HG03571 (cell line): ENCODE measurements around the gene KASH5.
"Not testable (repeated sequence)": the region's sequence is repeated elsewhere in the genome, so short reads cannot be mapped to it uniquely, and the experiment has no call there.

Source experiments
- ATAC-seq: cut with Tn5 transposase; IDR thresholded peaks from one replicate; pipeline ENCODE4 v1.9.1; 2021; ENCODE audit not compliant: unreplicated experiment

The KASH5 gene

GRCh38 chr19:49361438-49362047 lies 26.5 kb upstream of the KASH5 start:
- no peak for ATAC-seq

DNA sequence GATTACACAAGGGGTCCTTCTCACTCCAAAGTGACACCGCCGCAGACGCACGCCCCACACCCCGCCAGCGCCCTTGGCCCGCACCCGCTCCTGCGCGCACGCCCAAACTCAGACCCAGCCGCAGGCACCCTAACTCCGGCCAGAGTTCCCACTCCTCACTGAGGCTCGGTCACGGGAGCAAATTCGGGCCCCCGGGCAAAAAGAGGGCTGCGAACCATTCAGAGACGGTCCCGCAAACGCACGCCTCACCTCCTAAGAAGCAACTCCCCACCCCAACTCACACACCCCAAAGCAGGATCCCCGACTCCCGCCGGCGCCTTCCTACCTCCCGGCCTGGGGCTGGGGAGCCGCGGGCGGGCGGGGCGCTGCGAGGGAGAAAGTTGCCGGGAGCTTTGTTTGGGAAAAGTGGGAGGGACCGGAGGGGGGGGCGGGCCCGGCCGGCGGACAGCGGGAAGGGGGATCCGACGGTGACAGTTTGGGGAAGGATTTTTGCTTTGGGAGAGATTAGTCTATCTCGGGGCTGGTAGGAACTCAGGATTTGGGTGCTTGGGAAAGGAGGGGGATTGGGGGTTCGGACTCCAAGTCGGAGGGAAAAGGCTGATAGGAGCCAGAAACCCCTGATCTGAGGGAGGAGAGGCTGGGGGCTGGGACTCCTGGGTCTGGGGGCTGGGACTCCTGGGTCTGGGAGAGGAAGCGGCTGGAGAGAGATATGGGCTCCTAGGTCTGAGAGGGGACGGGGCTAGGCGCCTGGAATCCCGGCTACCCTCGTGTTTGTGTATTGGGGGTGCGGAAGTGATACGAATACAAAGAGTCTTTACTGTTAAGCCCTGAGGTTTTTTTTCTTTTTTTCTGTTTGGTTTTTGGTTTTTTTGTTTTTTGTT lies 25.8 kb upstream of the KASH5 start, which contains the start of gene TEAD2:
TSS of gene TEAD2 (minus strand) at position 369 of the 881 bp plus-strand sequence. CDS start 2,341 bp downstream, outside the sequence.
- ATAC-seq = no peak

DNA sequence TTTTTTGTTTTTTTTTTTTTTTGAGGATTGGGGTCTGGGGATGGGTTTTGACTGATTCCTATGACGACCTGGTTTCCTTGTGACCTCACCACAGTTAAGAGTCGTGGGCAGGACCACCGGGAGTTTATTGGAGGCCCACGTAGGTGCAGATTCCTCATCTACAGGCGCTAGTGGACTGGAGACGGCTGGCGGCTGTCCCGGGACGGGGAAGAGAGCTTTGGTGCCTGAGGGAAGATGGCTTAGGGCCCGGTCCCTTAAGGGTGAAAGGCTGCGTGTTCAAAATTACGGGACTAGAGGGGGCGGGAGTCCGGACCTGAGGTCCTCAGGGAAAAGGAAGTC lies 25.2 kb upstream of the KASH5 start:
- ATAC-seq = no peak

DNA sequence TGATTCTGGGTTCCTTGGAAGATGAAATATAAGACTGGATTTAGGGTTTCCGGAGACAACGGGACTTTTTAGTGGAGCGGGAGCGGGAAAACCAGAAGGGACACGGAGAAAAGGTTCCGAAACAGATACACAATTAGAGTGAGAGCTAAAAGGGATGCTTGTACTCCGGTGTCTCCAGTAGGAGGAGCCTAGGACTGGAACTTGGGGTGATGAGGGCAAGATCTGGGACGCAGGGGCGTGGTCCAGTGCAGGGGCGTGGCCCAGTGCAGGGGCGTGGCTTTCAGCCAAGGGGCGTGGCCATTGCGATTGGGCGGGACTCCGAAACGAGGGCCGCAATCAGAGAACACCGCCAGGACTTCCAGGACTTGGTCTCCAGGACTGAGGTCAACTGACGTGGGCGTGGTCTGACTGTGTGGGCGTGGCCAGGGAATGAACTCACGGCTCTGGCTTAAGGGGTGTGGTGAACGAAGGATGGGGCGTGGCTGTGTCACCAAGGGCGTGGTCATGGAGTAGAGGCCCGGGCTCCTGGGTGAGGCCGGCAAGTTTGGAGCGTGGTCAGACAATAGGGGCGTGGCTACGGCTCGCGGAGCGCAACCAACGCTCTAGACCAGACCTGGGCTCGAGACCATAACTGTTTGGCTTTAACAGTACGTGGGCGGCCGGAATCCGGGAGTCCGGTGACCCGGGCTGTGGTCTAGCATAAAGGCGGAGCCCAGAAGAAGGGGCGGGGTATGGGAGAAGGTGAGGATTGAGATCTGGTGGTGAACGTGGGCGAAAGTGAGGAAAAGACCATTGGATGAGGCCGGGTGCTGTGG lies 24.6 kb upstream of the KASH5 start, which contains the start of gene DKKL1:
TSS of gene DKKL1 (plus strand) at position 610 of the 815 bp plus-strand sequence. CDS start at position 732, 122 bp downstream.
- no peak for ATAC-seq

GRCh38 chr19:49364083-49364737 lies 23.8 kb upstream of the KASH5 start:
- no peak for ATAC-seq

DNA sequence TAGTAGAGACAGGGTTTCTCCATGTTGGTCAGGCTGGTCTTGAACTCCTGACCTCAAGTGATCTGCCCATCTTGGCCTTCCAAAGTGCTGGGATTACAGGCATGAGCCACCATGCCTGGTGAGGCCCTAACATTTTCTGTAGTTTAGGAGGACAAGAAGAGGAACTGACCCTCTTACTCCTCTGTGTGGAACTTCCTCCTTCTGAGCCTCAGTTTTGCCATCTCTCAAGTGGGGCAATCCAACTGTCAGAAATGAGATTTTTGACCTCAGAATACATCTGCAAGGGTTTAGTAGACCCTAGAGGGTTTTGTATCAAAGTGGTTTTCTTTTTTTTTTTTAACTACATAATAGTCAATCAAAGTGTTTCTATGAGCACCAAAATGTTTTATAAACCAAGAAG lies 21.9 kb upstream of the KASH5 start:
- no peak for ATAC-seq

GRCh38 chr19:49368711-49369358 lies 19.2 kb upstream of the KASH5 start:
- no peak for ATAC-seq

- no peak for ATAC-seq
These were observed 16.9 kb upstream of the KASH5 start for GRCh38 chr19:49371184-49371583.

DNA sequence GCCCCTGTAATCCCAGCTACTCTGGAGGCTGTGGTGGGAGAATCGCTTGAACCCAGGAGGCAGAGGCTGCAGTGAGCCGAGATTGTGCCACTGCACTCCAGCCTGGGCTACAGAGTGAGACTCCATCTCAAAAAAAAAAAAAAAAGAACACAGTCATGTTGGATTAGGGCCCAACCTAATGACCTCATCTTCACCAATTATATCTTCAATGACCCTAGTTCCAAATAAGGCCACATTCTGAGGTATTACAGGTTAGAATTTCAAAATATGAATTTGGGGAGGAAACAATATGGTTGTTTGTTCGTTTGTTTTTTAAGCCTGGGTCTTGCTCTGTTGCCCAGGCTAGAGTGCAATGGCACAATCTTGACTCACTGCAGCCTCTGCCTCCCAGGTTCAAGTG lies 14.9 kb upstream of the KASH5 start:
- ATAC-seq = not testable (repeated sequence)

DNA sequence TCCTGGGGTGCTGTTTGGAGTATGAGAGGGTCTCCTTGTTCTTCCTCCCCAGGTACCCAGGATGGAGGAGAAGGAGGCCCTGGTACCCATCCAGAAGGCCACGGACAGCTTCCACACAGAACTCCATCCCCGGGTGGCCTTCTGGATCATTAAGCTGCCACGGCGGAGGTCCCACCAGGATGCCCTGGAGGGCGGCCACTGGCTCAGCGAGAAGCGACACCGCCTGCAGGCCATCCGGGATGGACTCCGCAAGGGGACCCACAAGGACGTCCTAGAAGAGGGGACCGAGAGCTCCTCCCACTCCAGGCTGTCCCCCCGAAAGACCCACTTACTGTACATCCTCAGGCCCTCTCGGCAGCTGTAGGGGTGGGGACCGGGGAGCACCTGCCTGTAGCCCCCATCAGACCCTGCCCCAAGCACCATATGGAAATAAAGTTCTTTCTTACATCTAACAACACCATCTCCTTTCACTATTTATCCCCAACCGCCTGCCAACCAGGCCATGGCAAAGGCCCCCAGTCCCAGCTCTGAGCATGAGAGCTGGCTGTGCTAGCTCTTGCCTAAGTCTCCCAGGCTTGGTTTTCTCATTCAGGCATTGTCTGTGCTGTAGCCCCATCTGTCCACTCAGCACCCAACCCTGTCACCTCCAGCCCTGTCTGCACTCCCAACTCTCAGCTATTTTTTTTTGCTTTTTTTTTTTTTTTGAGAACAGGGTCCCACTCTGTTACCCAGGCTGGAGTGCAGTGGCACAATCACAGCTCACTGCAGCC lies 13.2 kb upstream of the KASH5 start:
- no peak for ATAC-seq

- ATAC-seq = no peak
These were observed 9.5 kb upstream of the KASH5 start for GRCh38 chr19:49378512-49378911.

DNA sequence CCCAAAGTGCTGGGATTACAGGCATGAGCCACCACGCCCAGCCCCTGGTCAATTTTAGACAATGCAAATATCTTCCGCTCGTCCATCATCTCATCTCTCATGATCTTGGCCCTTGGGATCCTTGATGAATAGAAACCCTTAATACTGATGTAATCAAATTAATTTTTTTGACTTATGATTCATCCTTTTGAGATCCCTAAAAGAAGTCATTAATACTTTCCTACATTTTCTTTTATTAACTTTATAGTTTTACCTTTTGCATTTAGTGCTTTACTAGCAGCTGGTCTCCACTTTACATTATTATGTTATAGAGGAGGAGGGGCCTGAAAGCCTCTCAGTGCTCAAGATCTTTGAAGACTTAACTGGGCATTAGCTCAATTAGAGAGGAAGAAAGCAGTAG lies 7.7 kb upstream of the KASH5 start:
- ATAC-seq = no peak

- ATAC-seq = no peak
These were observed 5.4 kb upstream of the KASH5 start for GRCh38 chr19:49382639-49383038.

DNA sequence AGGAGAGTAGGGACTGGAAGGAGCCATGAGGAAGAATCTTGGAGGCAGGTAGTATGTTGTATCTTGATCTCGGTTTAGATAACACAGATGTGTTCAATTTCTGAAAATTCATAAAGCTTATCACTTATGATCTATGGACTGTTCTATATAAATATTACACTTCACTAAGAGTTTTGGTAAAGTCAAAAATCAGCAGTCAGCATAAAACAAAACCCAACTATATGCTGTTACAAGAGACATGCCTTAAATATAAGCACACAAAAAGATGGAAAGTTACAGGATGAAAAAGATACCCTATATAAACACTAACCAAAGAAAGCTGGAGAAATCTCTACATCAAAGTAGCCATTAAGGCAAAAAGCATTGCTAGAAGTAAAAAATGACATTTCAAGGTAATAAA lies 4.5 kb upstream of the KASH5 start:
- ATAC-seq = no peak

GRCh38 chr19:49389406-49389805 lies 1.4 kb downstream of the KASH5 start:
- ATAC-seq = no peak

GRCh38 chr19:49390131-49390928 lies 2.3 kb downstream of the KASH5 start:
- no peak for ATAC-seq

DNA sequence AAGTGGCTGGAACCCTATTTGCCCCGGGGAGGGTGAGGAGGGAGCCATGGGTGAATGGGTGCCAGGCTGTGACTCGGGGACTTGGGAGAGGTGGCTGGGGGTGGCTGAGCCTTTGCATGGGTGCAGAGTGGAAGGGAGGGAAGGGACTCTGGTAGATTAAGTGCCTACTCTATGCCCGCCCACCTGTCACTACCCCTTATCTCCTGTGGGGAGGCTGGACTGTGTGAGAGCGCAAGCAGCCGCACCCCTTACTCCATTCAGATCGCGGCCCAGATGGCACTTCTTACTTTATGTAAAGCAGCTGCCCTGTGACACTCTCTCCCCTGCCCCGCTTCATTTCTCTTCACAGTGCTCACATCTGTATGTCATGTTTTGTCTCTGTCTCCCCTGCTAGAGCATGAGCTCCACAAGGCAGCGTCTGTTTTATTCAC lies 2.9 kb downstream of the KASH5 start:
- no peak for ATAC-seq

DNA sequence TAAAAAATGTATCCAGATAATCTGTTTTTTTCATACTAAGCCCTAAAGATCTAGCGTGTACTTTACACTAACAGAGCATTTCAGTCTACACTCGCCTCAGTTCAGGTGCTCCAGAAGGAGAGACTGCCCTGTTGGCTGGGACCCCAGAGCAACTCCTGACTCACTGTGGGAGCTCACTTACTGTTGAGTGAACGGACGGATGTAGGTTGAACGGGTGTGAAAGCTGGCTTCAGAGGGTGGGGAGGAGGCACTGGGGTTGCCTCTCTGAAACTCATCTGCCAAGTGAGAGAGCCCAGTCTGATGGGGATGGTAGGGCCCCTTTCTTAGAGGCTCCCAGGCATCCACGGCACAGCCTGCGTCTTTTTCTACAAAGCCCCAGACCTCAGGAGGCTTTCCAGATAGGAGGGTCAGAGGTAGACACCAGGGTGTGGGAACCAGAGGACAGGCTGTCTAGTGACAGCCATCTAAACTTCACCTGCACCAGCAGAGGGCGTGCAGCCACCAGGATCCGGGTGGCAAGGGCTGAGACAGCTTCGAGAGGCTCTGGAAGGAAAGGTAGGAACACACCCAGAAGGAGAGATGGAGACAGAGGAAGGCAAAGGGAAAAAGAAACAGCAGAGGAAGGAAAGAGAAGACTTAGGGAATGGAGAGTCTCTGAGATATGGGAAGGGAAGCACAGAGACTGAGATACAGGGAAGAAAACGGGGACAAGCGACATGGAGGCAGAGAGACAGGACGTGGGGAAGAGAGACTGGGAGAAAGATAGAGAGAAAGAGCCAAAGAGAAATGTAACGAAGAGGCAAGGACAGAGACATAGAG lies 3.7 kb downstream of the KASH5 start:
- no peak for ATAC-seq
